ENCODE data around the gene ITGB6. TPM values are rescaled to one million over a fixed set of nuclear protein-coding genes. Genes with fewer than 3 reads are reported as not detected.

Gene ITGB6
- total and polyA plus RNA-seq, 2 of the 4 experiments (the other 2 are of a cell fraction), result under 0.01 TPM; not detected in 1

DNA sequence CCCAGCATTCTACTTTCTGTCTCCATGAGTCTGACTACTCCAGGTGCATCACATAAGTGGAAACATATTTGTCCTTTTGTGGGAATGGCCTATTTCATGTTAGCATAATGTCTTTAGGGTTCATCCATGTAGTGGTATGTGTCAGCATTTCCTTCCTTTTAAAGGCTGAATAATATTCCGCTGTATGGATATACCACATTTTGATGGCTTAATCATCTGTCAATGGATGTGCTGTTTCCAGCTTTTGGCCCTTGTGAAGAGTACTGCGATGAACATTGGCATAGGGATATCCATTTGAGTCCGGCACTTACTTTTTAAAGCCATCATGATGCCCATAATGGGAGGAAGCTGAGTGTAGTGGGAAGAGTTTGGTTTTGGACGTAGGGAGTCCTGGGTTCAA lies 6.4 kb upstream of the ITGB6 start:
- Histone ChIP-seq H4K5ac (ENCODE audit: low read depth, low read length) (no peak overlapping the region), H3K9me3 (ENCODE audit: control insufficient read depth, insufficient read depth, low read length) (no peaks in the 10 kb centered on the region), H3K18ac (ENCODE audit: low read depth, low read length) (peak overlapping the region; percentile 9; the same call in 1 of the 2 replicates), H3K4me1 (ENCODE audit: control insufficient read depth, insufficient read depth, low read length) (peaks cover 35% of the 10 kb centered on the region), H2BK15ac (ENCODE audit: low read depth, low read length) (peak overlapping the region; percentile 77; the same call in 2 of the 3 replicates), H3K36me3 (ENCODE audit: control insufficient read depth, insufficient read depth, low read length) (no peaks in the 10 kb centered on the region), H2AFZ (replicated peaks; ENCODE audit: low read length, poor library complexity) (no peak overlapping the region), H4K91ac (ENCODE audit: insufficient read depth, low read depth, low read length) (no peak overlapping the region; the same call in 1 of the 2 replicates), H3K79me1 (ENCODE audit: low read depth in 1 of 2, low read length in 2 of 2) (0 out of 4 replicates have a peak, but pooled peaks cover 0 to 7% of the 10 kb centered on the region in 2 experiments), H2BK120ac (ENCODE audit: low read depth, low read length) (peak overlapping the region; percentile 25; the same call in 1 of the 2 replicates), H3K9me1 (ENCODE audit: insufficient read depth, low read length) (peaks cover 34% of the 10 kb centered on the region), H3K27me3 (ENCODE audit: control insufficient read depth, insufficient read depth, low read length) (no peaks in the 10 kb centered on the region), H3K27ac (ENCODE audit: insufficient read depth, low read length) (no peak overlapping the region), H3K4ac (ENCODE audit: low read depth, low read length) (peak overlapping the region; percentile 47; the same call in 1 of the 2 replicates), H2AK5ac (ENCODE audit: low read depth, low read length) (peak overlapping the region; percentile 29; the same call in 1 of the 2 replicates), H2BK5ac (ENCODE audit: low read depth, low read length, poor library complexity, severe bottlenecking) (peak overlapping the region; percentile 44), H4K20me1 (ENCODE audit: insufficient read depth, low read length) (no peaks in the 10 kb centered on the region), H3K9ac (ENCODE audit: low read depth, low read length) (no peak overlapping the region), H4K8ac (ENCODE audit: low read depth in 2 of 2, low read length in 2 of 2) (peak overlapping the region in 1 of 2 experiments; percentile 1; a peak in 1 of 4 replicates), H3K23ac (ENCODE audit: low read depth, low read length) (no peak overlapping the region), H3K14ac (replicated peaks; ENCODE audit: low read depth, low read length) (no peak overlapping the region; the same call in 1 of the 2 replicates), H3K4me3 (ENCODE audit: insufficient read depth, low read depth, low read length) (no peak overlapping the region), H3K56ac (ENCODE audit: extremely low read depth, insufficient read depth, low read length) (no peak overlapping the region), H2BK20ac (ENCODE audit: low read depth, low read length) (peak overlapping the region; percentile 38; the same call in 1 of the 2 replicates), H2AK9ac (replicated peaks; ENCODE audit: low read depth, low read length, poor library complexity) (no peak overlapping the region), H3K4me2 (ENCODE audit: low read depth, low read length) (no peak overlapping the region)
- no peak for ATAC-seq (ENCODE audit: low read depth)
- ChIA-PET POLR2A (ENCODE audit: unreplicated experiment) (no interaction called here), CTCF (interaction anchor here (1.3 kb wide), 1 partner anchor 97 kb away, joined by 6 read pairs; no protein-coding TSS in a partner anchor)
- intact Hi-C loops (cut with micrococcal nuclease) (no loop called here), in situ Hi-C loops (cut with MboI; ENCODE audit: low sequenced_read_pairs) (no loop called here), dilution Hi-C loops (cut with HindIII; ENCODE audit: low sequenced_read_pairs, unreplicated experiment) (no loop called here)
- no peak for TF ChIP-seq SMC3 (IDR thresholded peaks at IDR 0.05; ENCODE audit: low read depth, low read length)
- TF ChIP-seq RAD21 (IDR thresholded peaks at IDR 0.05; ENCODE audit: low read length), result no peak
- TF ChIP-seq, protein P1, sequence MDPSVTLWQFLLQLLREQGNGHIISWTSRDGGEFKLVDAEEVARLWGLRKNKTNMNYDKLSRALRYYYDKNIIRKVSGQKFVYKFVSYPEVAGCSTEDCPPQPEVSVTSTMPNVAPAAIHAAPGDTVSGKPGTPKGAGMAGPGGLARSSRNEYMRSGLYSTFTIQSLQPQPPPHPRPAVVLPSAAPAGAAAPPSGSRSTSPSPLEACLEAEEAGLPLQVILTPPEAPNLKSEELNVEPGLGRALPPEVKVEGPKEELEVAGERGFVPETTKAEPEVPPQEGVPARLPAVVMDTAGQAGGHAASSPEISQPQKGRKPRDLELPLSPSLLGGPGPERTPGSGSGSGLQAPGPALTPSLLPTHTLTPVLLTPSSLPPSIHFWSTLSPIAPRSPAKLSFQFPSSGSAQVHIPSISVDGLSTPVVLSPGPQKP (IDR thresholded peaks at IDR 0.05; ENCODE audit: borderline replicate concordance, low read depth, low read length), result no peak
- TF ChIP-seq RFX5 (IDR thresholded peaks at IDR 0.05; ENCODE audit: low read depth, low read length), result no peak
- no peak for TF ChIP-seq CEBPB (IDR thresholded peaks at IDR 0.05; ENCODE audit: low read depth, low read length)
- TF ChIP-seq FOS (IDR thresholded peaks at IDR 0.05; ENCODE audit: low read depth, low read length), result no peak
- no peak for TF ChIP-seq MXI1 (IDR thresholded peaks at IDR 0.05; ENCODE audit: borderline replicate concordance, low read depth, low read length)
- TF ChIP-seq CHD1 (IDR thresholded peaks at IDR 0.05; ENCODE audit: low read depth, low read length), result no peak
- TF ChIP-seq, protein P2, sequence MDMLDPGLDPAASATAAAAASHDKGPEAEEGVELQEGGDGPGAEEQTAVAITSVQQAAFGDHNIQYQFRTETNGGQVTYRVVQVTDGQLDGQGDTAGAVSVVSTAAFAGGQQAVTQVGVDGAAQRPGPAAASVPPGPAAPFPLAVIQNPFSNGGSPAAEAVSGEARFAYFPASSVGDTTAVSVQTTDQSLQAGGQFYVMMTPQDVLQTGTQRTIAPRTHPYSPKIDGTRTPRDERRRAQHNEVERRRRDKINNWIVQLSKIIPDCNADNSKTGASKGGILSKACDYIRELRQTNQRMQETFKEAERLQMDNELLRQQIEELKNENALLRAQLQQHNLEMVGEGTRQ (IDR thresholded peaks at IDR 0.05; ENCODE audit: low read depth, low read length), result no peak
- TF ChIP-seq, protein P3, sequence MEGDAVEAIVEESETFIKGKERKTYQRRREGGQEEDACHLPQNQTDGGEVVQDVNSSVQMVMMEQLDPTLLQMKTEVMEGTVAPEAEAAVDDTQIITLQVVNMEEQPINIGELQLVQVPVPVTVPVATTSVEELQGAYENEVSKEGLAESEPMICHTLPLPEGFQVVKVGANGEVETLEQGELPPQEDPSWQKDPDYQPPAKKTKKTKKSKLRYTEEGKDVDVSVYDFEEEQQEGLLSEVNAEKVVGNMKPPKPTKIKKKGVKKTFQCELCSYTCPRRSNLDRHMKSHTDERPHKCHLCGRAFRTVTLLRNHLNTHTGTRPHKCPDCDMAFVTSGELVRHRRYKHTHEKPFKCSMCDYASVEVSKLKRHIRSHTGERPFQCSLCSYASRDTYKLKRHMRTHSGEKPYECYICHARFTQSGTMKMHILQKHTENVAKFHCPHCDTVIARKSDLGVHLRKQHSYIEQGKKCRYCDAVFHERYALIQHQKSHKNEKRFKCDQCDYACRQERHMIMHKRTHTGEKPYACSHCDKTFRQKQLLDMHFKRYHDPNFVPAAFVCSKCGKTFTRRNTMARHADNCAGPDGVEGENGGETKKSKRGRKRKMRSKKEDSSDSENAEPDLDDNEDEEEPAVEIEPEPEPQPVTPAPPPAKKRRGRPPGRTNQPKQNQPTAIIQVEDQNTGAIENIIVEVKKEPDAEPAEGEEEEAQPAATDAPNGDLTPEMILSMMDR (conservative IDR thresholded peaks at IDR 0.05; ENCODE audit: low read depth, low read length), result no peak
- no peak for TF ChIP-seq POLR2A (IDR thresholded peaks at IDR 0.05; ENCODE audit: low read depth, low read length)
- no peak for TF ChIP-seq NFE2L2 (IDR thresholded peaks at IDR 0.05; ENCODE audit: low read depth, low read length)
- no peak for DNase-seq
- BruUV-seq (replicated peaks), result no TSS peak
- WGBS, 2 experiments (ENCODE audit: extremely low coverage in 2 of 2, insufficient read length in 1 of 2), result 100% methylated on average over 1 of the region's 4 CpGs; no CpG with 5 or more reads in 1 of the 2 experiments
